Caco-2 (cell line): ENCODE results near the gene SPAG17. TPM values are rescaled to one million over a fixed set of nuclear protein-coding genes. Genes with fewer than 3 reads are reported as not detected.

ENCODE experiments used
- BruUV-seq: library from RNA; stranded (reverse); fragments of 400-500 nt; replicated peaks from 2 replicates; lab custom pipeline; 2021; lab: Mats Ljungman, UMichigan
- CTCF ChIA-PET: fragments of 300-600 bp; sonication (Branson Sonifier 250); formaldehyde crosslinking; loops from one replicate; lab custom pipeline; 2022; ENCODE audit warnings: antibody characterized with exemption; lab: Charles Lee
- POLR2A ChIA-PET: fragments of 300-600 bp; sonication (Branson Sonifier 250); formaldehyde crosslinking; loops from one replicate; lab custom pipeline; 2022; ENCODE audit warnings: antibody characterized with exemption; lab: Charles Lee
- DNase-seq, 2 experiments: peaks; one replicate each; pipeline versions ENCODE4 v3.0.0 to v3.0.0-alpha.2; 2020 to 2022
- H3K27me3 ChIP-seq: replicated peaks from 2 replicates; pipeline ENCODE4 v1.6.0; 2011; ENCODE audit warnings: low read length; ENCODE audit not compliant: control insufficient read depth, insufficient read depth
- H3K36me3 ChIP-seq: 2 replicates; pipeline ENCODE4 v1.5.1; 2011; ENCODE audit warnings: low read length; ENCODE audit not compliant: control insufficient read depth, insufficient read depth
- H3K4me1 ChIP-seq: fragments of 250-450 bp; sonication (Bioruptor Pico); 2 replicates; pipeline ENCODE4 v1.5.1; 2020; ENCODE audit warnings: mild to moderate bottlenecking
- H3K4me3 ChIP-seq: 2 replicates; pipeline ENCODE4 v1.5.1; 2011; ENCODE audit warnings: low read depth, mild to moderate bottlenecking, control low read depth, low read length
- H3K9me3 ChIP-seq: fragments of 250-450 bp; sonication (Bioruptor Pico); 2 replicates; pipeline ENCODE4 v1.5.1; 2020; ENCODE audit warnings: mild to moderate bottlenecking, moderate library complexity
- H3K27ac Mint-ChIP-seq: one replicate; pipeline ENCODE4 v1.8.0; 2022; ENCODE audit warnings: mixed read lengths; ENCODE audit not compliant: unreplicated experiment
- H3K27me3 Mint-ChIP-seq: one replicate; pipeline ENCODE4 v1.8.0; 2022; ENCODE audit warnings: mixed read lengths; ENCODE audit not compliant: insufficient read depth, unreplicated experiment
- H3K36me3 Mint-ChIP-seq: one replicate; pipeline ENCODE4 v1.8.0; 2022; ENCODE audit warnings: mild to moderate bottlenecking, mixed read lengths; ENCODE audit not compliant: insufficient read depth, unreplicated experiment
- H3K4me1 Mint-ChIP-seq: one replicate; pipeline ENCODE4 v1.8.0; 2022; ENCODE audit warnings: low read depth, mixed read lengths; ENCODE audit not compliant: unreplicated experiment
- H3K4me3 Mint-ChIP-seq: one replicate; pipeline ENCODE4 v1.8.0; 2022; ENCODE audit warnings: mild to moderate bottlenecking, moderate library complexity, mixed read lengths; ENCODE audit not compliant: unreplicated experiment
- H3K9me3 Mint-ChIP-seq: one replicate; pipeline ENCODE4 v1.8.0; 2022; ENCODE audit warnings: mixed read lengths; ENCODE audit not compliant: unreplicated experiment
- intact Hi-C: fragments of 100-400 bp; cut with micrococcal nuclease; formaldehyde crosslinking; loops from one replicate; pipeline ENCODE4 v1.10.0; 2022; ENCODE audit not compliant: unreplicated experiment
- total RNA-seq: library from RNA; stranded (reverse); gene quantifications from 2 replicates; pipeline ENCODE4 v1.2.3, GENCODE V29; 2022
- TF ChIP-seq, protein P1 (sequence below), 2 experiments: fragments of 200-600 bp in 1 of 2; IDR thresholded peaks; 1 replicate in 1 of 2; 2 replicates in 1 of 2; pipeline versions ENCODE4 v1.5.1 to v1.8.0; 2011 to 2022; ENCODE audit warnings: antibody characterized with exemption in 1 of 2, control low read depth in 1 of 2, inconsistent platforms in 1 of 2, low read depth in 1 of 2, low read length in 1 of 2, mild to moderate bottlenecking in 1 of 2, moderate library complexity in 1 of 2; ENCODE audit not compliant: insufficient read depth in 1 of 2, severe bottlenecking in 1 of 2, unreplicated experiment in 1 of 2

The SPAG17 gene
- total RNA-seq, 1 experiment from 2014 or later: not detected

DNA sequence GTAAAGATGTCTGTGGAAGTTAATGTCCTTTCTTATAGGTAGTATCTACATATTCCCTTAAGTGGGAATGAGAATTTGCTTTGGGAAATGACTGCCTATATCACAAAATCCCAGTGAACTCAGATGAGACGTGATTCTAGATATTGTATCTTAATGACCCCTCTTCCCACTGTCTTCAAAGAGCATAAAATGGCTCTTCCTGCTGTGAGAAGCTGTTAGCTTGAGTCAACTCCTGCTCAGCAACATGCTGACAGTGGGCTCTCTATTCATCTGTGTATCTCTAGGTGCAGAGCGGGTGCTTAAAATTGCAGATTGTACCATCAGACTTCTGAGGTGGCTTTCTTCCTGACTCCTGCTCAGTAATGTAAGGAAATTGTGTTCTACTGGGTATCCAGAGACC, 100.6 kb downstream of the SPAG17 start:
- DNase-seq: no peak
- CTCF ChIA-PET: no interaction called here
- Histone ChIP-seq H3K4me3 (no peak overlapping the region), H3K27me3 (no peaks in the 10 kb centered on the region), H3K36me3 (no peaks in the 10 kb centered on the region), H3K4me1 (no peaks in the 10 kb centered on the region), H3K9me3 (no peaks in the 10 kb centered on the region)
- H3K27ac Mint-ChIP-seq: no peak overlapping the region
- no peaks in the 10 kb centered on the region for H3K36me3 Mint-ChIP-seq
- no peaks in the 10 kb centered on the region for H3K9me3 Mint-ChIP-seq
- intact Hi-C loops: no loop called here
- H3K4me1 Mint-ChIP-seq: peaks cover 9% of the 10 kb centered on the region
- BruUV-seq: no TSS peak
- TF ChIP-seq, protein P1, sequence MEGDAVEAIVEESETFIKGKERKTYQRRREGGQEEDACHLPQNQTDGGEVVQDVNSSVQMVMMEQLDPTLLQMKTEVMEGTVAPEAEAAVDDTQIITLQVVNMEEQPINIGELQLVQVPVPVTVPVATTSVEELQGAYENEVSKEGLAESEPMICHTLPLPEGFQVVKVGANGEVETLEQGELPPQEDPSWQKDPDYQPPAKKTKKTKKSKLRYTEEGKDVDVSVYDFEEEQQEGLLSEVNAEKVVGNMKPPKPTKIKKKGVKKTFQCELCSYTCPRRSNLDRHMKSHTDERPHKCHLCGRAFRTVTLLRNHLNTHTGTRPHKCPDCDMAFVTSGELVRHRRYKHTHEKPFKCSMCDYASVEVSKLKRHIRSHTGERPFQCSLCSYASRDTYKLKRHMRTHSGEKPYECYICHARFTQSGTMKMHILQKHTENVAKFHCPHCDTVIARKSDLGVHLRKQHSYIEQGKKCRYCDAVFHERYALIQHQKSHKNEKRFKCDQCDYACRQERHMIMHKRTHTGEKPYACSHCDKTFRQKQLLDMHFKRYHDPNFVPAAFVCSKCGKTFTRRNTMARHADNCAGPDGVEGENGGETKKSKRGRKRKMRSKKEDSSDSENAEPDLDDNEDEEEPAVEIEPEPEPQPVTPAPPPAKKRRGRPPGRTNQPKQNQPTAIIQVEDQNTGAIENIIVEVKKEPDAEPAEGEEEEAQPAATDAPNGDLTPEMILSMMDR (IDR thresholded peaks at IDR 0.05; ENCODE audit: insufficient read depth in 1 of 2, low read depth in 1 of 2, low read length in 1 of 2, severe bottlenecking in 1 of 2, unreplicated experiment in 1 of 2): no peak
- POLR2A ChIA-PET: no interaction called here
- peaks cover 4% of the 10 kb centered on the region for H3K27me3 Mint-ChIP-seq
- no peak overlapping the region for H3K4me3 Mint-ChIP-seq

DNA sequence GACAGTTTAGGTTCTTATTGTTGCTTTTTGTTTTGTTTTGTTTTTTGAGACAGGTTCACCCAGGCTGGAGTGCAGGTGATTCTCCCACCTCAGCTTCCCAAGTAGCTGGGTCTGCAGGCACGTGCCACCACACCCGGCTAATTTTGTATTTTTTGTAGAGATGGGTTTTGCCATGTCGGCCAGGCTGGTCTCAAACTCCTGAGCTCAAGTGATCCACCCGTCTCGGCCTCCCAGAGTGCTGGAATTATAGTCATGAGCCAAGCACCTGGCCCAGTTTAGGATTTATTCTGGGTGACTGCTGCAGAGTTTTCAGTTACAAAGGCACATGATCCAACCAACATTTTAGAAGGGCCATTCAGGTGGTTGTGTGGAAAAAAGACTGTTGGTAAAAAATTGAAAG, 102.0 kb downstream of the SPAG17 start:
- no peak overlapping the region for H3K27ac Mint-ChIP-seq
- CTCF ChIA-PET: no interaction called here

DNA sequence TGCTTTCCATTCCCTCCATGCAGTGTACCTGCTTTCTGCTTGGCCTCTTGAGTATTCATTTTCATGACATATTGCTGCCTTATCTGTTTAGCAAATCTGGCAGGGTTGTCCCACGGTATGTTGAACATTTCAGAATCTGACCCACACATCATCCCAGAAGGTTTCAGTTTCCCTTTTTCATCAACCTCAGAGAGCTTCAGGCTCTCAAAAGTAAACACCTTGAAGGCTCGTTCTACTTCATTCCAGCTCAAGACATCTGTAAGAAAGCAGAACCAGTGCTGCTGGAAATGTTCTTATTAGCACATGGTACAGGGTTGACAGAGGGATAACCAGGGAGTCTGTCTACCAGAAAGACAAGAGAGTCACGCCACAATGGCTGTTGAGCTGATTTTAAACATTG, 103.6 kb downstream of the SPAG17 start:
- Mint-ChIP-seq H3K27me3 (peaks cover 4% of the 10 kb centered on the region), H3K9me3 (no peaks in the 10 kb centered on the region), H3K4me1 (peaks cover 9% of the 10 kb centered on the region), H3K36me3 (no peaks in the 10 kb centered on the region), H3K27ac (no peak overlapping the region), H3K4me3 (peak overlapping the region; percentile 12)
- peak in 1 of 2 experiments; percentile 3 for DNase-seq
- ChIA-PET CTCF (no interaction called here), POLR2A (no interaction called here)
- no peak overlapping the region for H3K4me3 ChIP-seq
- no peaks in the 10 kb centered on the region for H3K36me3 ChIP-seq
- TF ChIP-seq, protein P1 (IDR thresholded peaks at IDR 0.05; ENCODE audit: insufficient read depth in 1 of 2, low read depth in 1 of 2, low read length in 1 of 2, severe bottlenecking in 1 of 2, unreplicated experiment in 1 of 2): no peak
- H3K9me3 ChIP-seq: no peaks in the 10 kb centered on the region
- H3K27me3 ChIP-seq: no peaks in the 10 kb centered on the region
- intact Hi-C loops: no loop called here
- no TSS peak for BruUV-seq
- H3K4me1 ChIP-seq: no peaks in the 10 kb centered on the region

More for the DNA sequence above, 102.0 kb downstream of the SPAG17 start:
- Mint-ChIP-seq H3K4me1 (peaks cover 9% of the 10 kb centered on the region), H3K36me3 (no peaks in the 10 kb centered on the region), H3K4me3 (no peak overlapping the region), H3K27me3 (peaks cover 4% of the 10 kb centered on the region), H3K9me3 (no peaks in the 10 kb centered on the region)
- no peak for DNase-seq
- H3K9me3 ChIP-seq: no peaks in the 10 kb centered on the region
- POLR2A ChIA-PET: no interaction called here
- TF ChIP-seq, protein P1 (IDR thresholded peaks at IDR 0.05; ENCODE audit: insufficient read depth in 1 of 2, low read depth in 1 of 2, low read length in 1 of 2, severe bottlenecking in 1 of 2, unreplicated experiment in 1 of 2): no peak
- no peaks in the 10 kb centered on the region for H3K27me3 ChIP-seq
- no peak overlapping the region for H3K4me3 ChIP-seq
- BruUV-seq: no TSS peak
- intact Hi-C loops: no loop called here
- H3K36me3 ChIP-seq: no peaks in the 10 kb centered on the region
- no peaks in the 10 kb centered on the region for H3K4me1 ChIP-seq
